ENCODE data around the gene LDLRAD3.

Gene LDLRAD3

GRCh38 chr11:35928688-35929395 is 15.0 kb upstream of the LDLRAD3 start:
- FAIRE-seq, result no peak

- FAIRE-seq, result no peak
Observed at GRCh38 chr11:35930466-35930865, 13.4 kb upstream of the LDLRAD3 start.

GRCh38 chr11:35932121-35932520 is 11.7 kb upstream of the LDLRAD3 start:
- FAIRE-seq, result no peak

GRCh38 chr11:35932681-35933319 is 11.1 kb upstream of the LDLRAD3 start:
- FAIRE-seq, result no peak

- FAIRE-seq, result no peak
Observed at GRCh38 chr11:35933320-35933871, 10.5 kb upstream of the LDLRAD3 start.

- no peak for FAIRE-seq
Observed at GRCh38 chr11:35934271-35934670, 9.6 kb upstream of the LDLRAD3 start.

- FAIRE-seq, result no peak
Observed at GRCh38 chr11:35934981-35935380, 8.9 kb upstream of the LDLRAD3 start.

- no peak for FAIRE-seq
Observed at GRCh38 chr11:35935390-35935789, 8.5 kb upstream of the LDLRAD3 start.

- no peak for FAIRE-seq
Observed at GRCh38 chr11:35937111-35937510, 6.8 kb upstream of the LDLRAD3 start.

GRCh38 chr11:35937700-35938099 is 6.2 kb upstream of the LDLRAD3 start:
- FAIRE-seq, result no peak

- FAIRE-seq, result no peak
Observed at GRCh38 chr11:35938231-35938630, 5.6 kb upstream of the LDLRAD3 start.

GRCh38 chr11:35943309-35943708 is 553 bp upstream of the LDLRAD3 start:
- peak; percentile 13 for FAIRE-seq

GRCh38 chr11:35944503-35945136 is 758 bp downstream of the LDLRAD3 start:
- FAIRE-seq, result no peak

- no peak for FAIRE-seq
Observed at GRCh38 chr11:35945137-35945518, 1.3 kb downstream of the LDLRAD3 start.

GRCh38 chr11:35946766-35947165 is 2.9 kb downstream of the LDLRAD3 start:
- no peak for FAIRE-seq

GRCh38 chr11:35947437-35947836 is 3.6 kb downstream of the LDLRAD3 start:
- no peak for FAIRE-seq

- no peak for FAIRE-seq
Observed at GRCh38 chr11:35949242-35949641, 5.4 kb downstream of the LDLRAD3 start.

- no peak for FAIRE-seq
Observed at GRCh38 chr11:35950082-35950481, 6.2 kb downstream of the LDLRAD3 start.

- FAIRE-seq, result no peak
Observed at GRCh38 chr11:35951680-35952079, 7.8 kb downstream of the LDLRAD3 start.

GRCh38 chr11:35953081-35953760 is 9.4 kb downstream of the LDLRAD3 start:
- no peak for FAIRE-seq

- FAIRE-seq, result no peak
Observed at GRCh38 chr11:35954205-35954604, 10.3 kb downstream of the LDLRAD3 start.

GRCh38 chr11:35955636-35956035 is 11.8 kb downstream of the LDLRAD3 start:
- no peak for FAIRE-seq

GRCh38 chr11:35962369-35963138 is 18.7 kb downstream of the LDLRAD3 start:
- FAIRE-seq, result no peak
